HepG2 (cell line): ENCODE measurements around the gene LSMEM2. TPM values are rescaled to one million over a fixed set of nuclear protein-coding genes. Genes with fewer than 3 reads are reported as not detected.

Experiments
- DMTF1 ChIP-seq: sonication (generic); formaldehyde crosslinking; IDR thresholded peaks from 2 replicates; pipeline ENCODE4 v1.4.0; 2020; ENCODE audit warnings: mild to moderate bottlenecking, missing genetic modification reagents
- FOXA3 ChIP-seq: IDR thresholded peaks from 2 replicates; pipeline ENCODE4 v1.6.1; 2016; ENCODE audit warnings: missing genetic modification reagents, missing compliant biosample characterization
- HES4 ChIP-seq: sonication (generic); formaldehyde crosslinking; IDR thresholded peaks from 2 replicates; pipeline ENCODE4 v1.9.0; 2021; ENCODE audit warnings: mild to moderate bottlenecking, missing genetic modification reagents, borderline replicate concordance
- HMG20A ChIP-seq: IDR thresholded peaks from 2 replicates; pipeline ENCODE4 v1.6.1; 2016; ENCODE audit warnings: borderline replicate concordance
- HOXD1 ChIP-seq: sonication (generic); formaldehyde crosslinking; IDR thresholded peaks from 2 replicates; pipeline ENCODE4 v1.5.0; 2020; ENCODE audit warnings: missing genetic modification reagents
- KDM4B ChIP-seq: sonication (generic); formaldehyde crosslinking; IDR thresholded peaks from 2 replicates; pipeline ENCODE4 v1.4.0; 2020; ENCODE audit warnings: missing genetic modification reagents
- KDM5A ChIP-seq: fragments of 200-600 bp; sonication (generic); IDR thresholded peaks from 2 replicates; pipeline ENCODE4 v1.7.0; 2018; ENCODE audit warnings: antibody characterized with exemption, mild to moderate bottlenecking, low read length, borderline replicate concordance
- KLF11 ChIP-seq: IDR thresholded peaks from 2 replicates; pipeline ENCODE4 v1.6.1; 2016; ENCODE audit warnings: missing compliant biosample characterization
- MAZ ChIP-seq, 2 experiments: sonication (generic) in 1 of 2; formaldehyde crosslinking in 1 of 2; IDR thresholded peaks; 2 replicates each; pipeline versions ENCODE4 v1.5.0 to v1.6.1; 2012 to 2020; ENCODE audit warnings: low read depth in 2 of 2, mild to moderate bottlenecking in 2 of 2, borderline replicate concordance in 1 of 2, improper control_type of control experiment in 1 of 2, low read length in 1 of 2, missing genetic modification reagents in 1 of 2, moderate library complexity in 1 of 2
- PHF21A ChIP-seq: sonication (generic); formaldehyde crosslinking; IDR thresholded peaks from 2 replicates; pipeline ENCODE4 v1.5.0; 2020; ENCODE audit warnings: mild to moderate bottlenecking, missing genetic modification reagents
- POGZ ChIP-seq: sonication (generic); formaldehyde crosslinking; IDR thresholded peaks from 2 replicates; pipeline ENCODE4 v1.4.0; 2020; ENCODE audit warnings: mild to moderate bottlenecking, missing genetic modification reagents
- SETDB1 ChIP-seq: sonication (generic); formaldehyde crosslinking; IDR thresholded peaks from 2 replicates; pipeline ENCODE4 v1.5.1; 2020; ENCODE audit warnings: missing genetic modification reagents, mild to moderate bottlenecking, borderline replicate concordance
- TMF1 ChIP-seq: sonication (generic); formaldehyde crosslinking; IDR thresholded peaks from 2 replicates; pipeline ENCODE4 v1.8.1; 2022; ENCODE audit warnings: low read depth, missing genetic modification reagents
- XRCC5 ChIP-seq: fragments of 200-400 bp; formaldehyde crosslinking; optimal IDR thresholded peaks from 2 replicates; pipeline ENCODE3; 2017; ENCODE audit warnings: mild to moderate bottlenecking, low read length
- ZFP36L2 ChIP-seq: sonication (generic); formaldehyde crosslinking; IDR thresholded peaks from 2 replicates; pipeline ENCODE4 v1.4.0; 2020; ENCODE audit warnings: missing genetic modification reagents
- ZNF30 ChIP-seq: sonication (generic); formaldehyde crosslinking; IDR thresholded peaks from 2 replicates; pipeline ENCODE4 v1.5.0; 2020; ENCODE audit warnings: mild to moderate bottlenecking, missing genetic modification reagents
- ZNF607 ChIP-seq: sonication (generic); formaldehyde crosslinking; IDR thresholded peaks from 2 replicates; pipeline ENCODE4 v1.5.1; 2020; ENCODE audit warnings: missing genetic modification reagents, mild to moderate bottlenecking, borderline replicate concordance
- ZNF672 ChIP-seq: sonication (generic); formaldehyde crosslinking; IDR thresholded peaks from 2 replicates; pipeline ENCODE4 v1.8.1; 2022; ENCODE audit warnings: missing genetic modification reagents
- ZNF674 ChIP-seq: sonication (generic); formaldehyde crosslinking; IDR thresholded peaks from 2 replicates; pipeline ENCODE4 v1.5.0; 2020; ENCODE audit warnings: low read depth, mild to moderate bottlenecking, missing genetic modification reagents
- ZNF841 ChIP-seq: sonication (generic); formaldehyde crosslinking; IDR thresholded peaks from 2 replicates; pipeline ENCODE4 v1.8.1; 2023; ENCODE audit warnings: missing genetic modification reagents, borderline replicate concordance
- polyA plus RNA-seq, 8 experiments: library from polyadenylated mRNA; depleted of rRNA in 3 of 8; stranded (reverse) in 7 of 8; unstranded in 1 of 8; fragments of >200 nt; fragmentation: Illumina TruSeq in 4 of 8; extraction: Trizol in 4 of 8; gene quantifications; 2 replicates each; pipeline versions ENCODE4 v1.2.1 to v1.2.3, GENCODE V29; 2011 to 2016; ENCODE audit warnings: low read depth in 4 of 8, missing spikeins in 1 of 8, mixed read lengths in 1 of 8; ENCODE audit not compliant: insufficient read depth in 1 of 8
- total RNA-seq, 5 experiments: library from RNA; depleted of rRNA; stranded (reverse); fragments of >200 nt; fragmentation: Illumina TruSeq; extraction: Trizol; gene quantifications; 2 replicates each; pipeline ENCODE4 v1.2.3, GENCODE V29; 2016; ENCODE audit warnings: low read depth in 1 of 5
- TF ChIP-seq, protein P1 (sequence below): sonication (generic); formaldehyde crosslinking; IDR thresholded peaks from 2 replicates; pipeline ENCODE4 v1.4.0; 2020; ENCODE audit warnings: missing genetic modification reagents
- TF ChIP-seq, protein P2 (sequence below): sonication (generic); formaldehyde crosslinking; IDR thresholded peaks from 2 replicates; pipeline ENCODE4 v1.4.0; 2020; ENCODE audit warnings: missing genetic modification reagents

LSMEM2 gene
- total and polyA plus RNA-seq, 2 of the 13 experiments (the other 11 are each of a cell fraction or from before 2014, with no cell fraction given): 0.07 to 0.41 TPM

GRCh38 chr3:50336452-50337174, 57.7 kb downstream of the LSMEM2 start (continued):
- TF ChIP-seq, protein P1, sequence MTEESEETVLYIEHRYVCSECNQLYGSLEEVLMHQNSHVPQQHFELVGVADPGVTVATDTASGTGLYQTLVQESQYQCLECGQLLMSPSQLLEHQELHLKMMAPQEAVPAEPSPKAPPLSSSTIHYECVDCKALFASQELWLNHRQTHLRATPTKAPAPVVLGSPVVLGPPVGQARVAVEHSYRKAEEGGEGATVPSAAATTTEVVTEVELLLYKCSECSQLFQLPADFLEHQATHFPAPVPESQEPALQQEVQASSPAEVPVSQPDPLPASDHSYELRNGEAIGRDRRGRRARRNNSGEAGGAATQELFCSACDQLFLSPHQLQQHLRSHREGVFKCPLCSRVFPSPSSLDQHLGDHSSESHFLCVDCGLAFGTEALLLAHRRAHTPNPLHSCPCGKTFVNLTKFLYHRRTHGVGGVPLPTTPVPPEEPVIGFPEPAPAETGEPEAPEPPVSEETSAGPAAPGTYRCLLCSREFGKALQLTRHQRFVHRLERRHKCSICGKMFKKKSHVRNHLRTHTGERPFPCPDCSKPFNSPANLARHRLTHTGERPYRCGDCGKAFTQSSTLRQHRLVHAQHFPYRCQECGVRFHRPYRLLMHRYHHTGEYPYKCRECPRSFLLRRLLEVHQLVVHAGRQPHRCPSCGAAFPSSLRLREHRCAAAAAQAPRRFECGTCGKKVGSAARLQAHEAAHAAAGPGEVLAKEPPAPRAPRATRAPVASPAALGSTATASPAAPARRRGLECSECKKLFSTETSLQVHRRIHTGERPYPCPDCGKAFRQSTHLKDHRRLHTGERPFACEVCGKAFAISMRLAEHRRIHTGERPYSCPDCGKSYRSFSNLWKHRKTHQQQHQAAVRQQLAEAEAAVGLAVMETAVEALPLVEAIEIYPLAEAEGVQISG (CRISPR knock-in tag): no peak
- no peak for TF ChIP-seq XRCC5
- TF ChIP-seq KDM4B: no peak
- no peak for TF ChIP-seq TMF1
- no peak for TF ChIP-seq ZNF607 (CRISPR knock-in tag)
- no peak for TF ChIP-seq SETDB1 (CRISPR knock-in tag)
- TF ChIP-seq KDM5A: 0 out of 2 replicates have a peak, but pooled peaks have one; percentile 8
- TF ChIP-seq ZNF841 (CRISPR knock-in tag): no peak
- TF ChIP-seq KLF11 (CRISPR knock-in tag): no peak
- TF ChIP-seq HOXD1 (CRISPR knock-in tag): no peak; the same call in none of the 2 replicates
- no peak for TF ChIP-seq ZFP36L2
- TF ChIP-seq HMG20A (CRISPR knock-in tag): no peak
- TF ChIP-seq ZNF30 (CRISPR knock-in tag): no peak
- no peak for TF ChIP-seq FOXA3 (CRISPR knock-in tag)
- TF ChIP-seq PHF21A (CRISPR knock-in tag): no peak
- no peak for TF ChIP-seq HES4 (CRISPR knock-in tag)
- 0 out of 2 replicates have a peak, but pooled peaks have one; percentile 18 for TF ChIP-seq ZNF674 (CRISPR knock-in tag)
- TF ChIP-seq DMTF1: peak; percentile 26; the same call in 1 of the 2 replicates
- no peak for TF ChIP-seq POGZ (CRISPR knock-in tag)
- TF ChIP-seq MAZ (IDR thresholded peaks at IDR 0.05; ENCODE audit: borderline replicate concordance, low read depth, low read length): no peak
- no peak for TF ChIP-seq MAZ (CRISPR knock-in tag; IDR thresholded peaks at IDR 0.05; ENCODE audit: low read depth)
- TF ChIP-seq, protein P2, sequence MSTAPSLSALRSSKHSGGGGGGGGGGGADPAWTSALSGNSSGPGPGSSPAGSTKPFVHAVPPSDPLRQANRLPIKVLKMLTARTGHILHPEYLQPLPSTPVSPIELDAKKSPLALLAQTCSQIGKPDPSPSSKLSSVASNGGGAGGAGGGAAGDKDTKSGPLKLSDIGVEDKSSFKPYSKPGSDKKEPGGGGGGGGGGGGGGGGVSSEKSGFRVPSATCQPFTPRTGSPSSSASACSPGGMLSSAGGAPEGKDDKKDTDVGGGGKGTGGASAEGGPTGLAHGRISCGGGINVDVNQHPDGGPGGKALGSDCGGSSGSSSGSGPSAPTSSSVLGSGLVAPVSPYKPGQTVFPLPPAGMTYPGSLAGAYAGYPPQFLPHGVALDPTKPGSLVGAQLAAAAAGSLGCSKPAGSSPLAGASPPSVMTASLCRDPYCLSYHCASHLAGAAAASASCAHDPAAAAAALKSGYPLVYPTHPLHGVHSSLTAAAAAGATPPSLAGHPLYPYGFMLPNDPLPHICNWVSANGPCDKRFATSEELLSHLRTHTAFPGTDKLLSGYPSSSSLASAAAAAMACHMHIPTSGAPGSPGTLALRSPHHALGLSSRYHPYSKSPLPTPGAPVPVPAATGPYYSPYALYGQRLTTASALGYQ (CRISPR knock-in tag): no peak
- peak; percentile 38; the same call in 1 of the 2 replicates for TF ChIP-seq ZNF672 (CRISPR knock-in tag)
